NT2/D1 (cell line): ENCODE data around the gene OPRD1.
"Not testable (repeated sequence)": the region's sequence is repeated elsewhere in the genome, so short reads cannot be mapped to it uniquely, and the experiment has no call there.

Experiments
- SUZ12 ChIP-seq: IDR thresholded peaks from 2 replicates; pipeline ENCODE4 v1.6.1; 2011; ENCODE audit not compliant: insufficient read length, insufficient read depth; ENCODE audit errors: extremely low read depth
- YY1 ChIP-seq: IDR thresholded peaks from 2 replicates; pipeline ENCODE4 v1.6.1; 2011; ENCODE audit not compliant: insufficient read length, insufficient read depth
- ZNF274 ChIP-seq: IDR thresholded peaks from 2 replicates; pipeline ENCODE4 v1.6.1; 2011; ENCODE audit warnings: mild to moderate bottlenecking, low read depth, low read length

GRCh38 chr1:28771921-28772320 lies 40.0 kb upstream of the OPRD1 start:
- not testable (repeated sequence) for TF ChIP-seq ZNF274, YY1, SUZ12
